Keratinocyte (primary cell): ENCODE results near the gene FSIP1. TPM values are rescaled to one million over a fixed set of nuclear protein-coding genes. Genes with fewer than 3 reads are reported as not detected.

Experiments used
- DNase-seq: peaks from one replicate; pipeline ENCODE4 v3.0.0-alpha.2; 2011; ENCODE audit warnings: low read depth, missing footprints, low spot score
- FAIRE-seq: peaks from 2 replicates; lab custom pipeline; 2011; peaks lifted over from hg19 to GRCh38; lab: Jason Lieb, UNC
- H2AFZ ChIP-seq: 2 replicates; pipeline ENCODE4 v1.6.0; 2012; ENCODE audit warnings: low read length, control low read depth, inconsistent platforms; ENCODE audit not compliant: control insufficient read depth
- H3K27ac ChIP-seq: 2 replicates; pipeline ENCODE4 v1.5.1; 2011; ENCODE audit warnings: low read length; ENCODE audit not compliant: control insufficient read depth, insufficient read depth
- H3K27me3 ChIP-seq: 3 replicates; pipeline ENCODE4 v1.6.0; 2011; ENCODE audit warnings: low read length; ENCODE audit not compliant: control insufficient read depth, insufficient read depth; ENCODE audit errors: extremely low read depth
- H3K36me3 ChIP-seq, 2 experiments: 2 replicates in 1 of 2; 3 replicates in 1 of 2; pipeline ENCODE4 v1.5.1; 2011; ENCODE audit warnings: low read length in 2 of 2, mild to moderate bottlenecking in 1 of 2; ENCODE audit not compliant: control insufficient read depth in 2 of 2, insufficient read depth in 2 of 2; ENCODE audit errors: extremely low read depth in 1 of 2
- H3K4me1 ChIP-seq: 3 replicates; pipeline ENCODE4 v1.5.1; 2011; ENCODE audit warnings: low read length; ENCODE audit not compliant: control insufficient read depth, insufficient read depth; ENCODE audit errors: extremely low read depth
- H3K4me2 ChIP-seq: 3 replicates; pipeline ENCODE4 v1.6.0; 2011; ENCODE audit warnings: low read depth, low read length; ENCODE audit not compliant: control insufficient read depth, insufficient read depth; ENCODE audit errors: extremely low read depth
- H3K4me3 ChIP-seq, 3 experiments: fragments of 200-600 bp in 1 of 3; sonication (generic) in 1 of 3; 2 replicates in 2 of 3; 3 replicates in 1 of 3; pipeline ENCODE4 v1.5.1; 2011 to 2016; ENCODE audit warnings: low read length in 3 of 3, mild to moderate bottlenecking in 3 of 3, control low read depth in 2 of 3, inconsistent platforms in 1 of 3, low read depth in 1 of 3, mixed read lengths in 1 of 3, mixed run types in 1 of 3, moderate library complexity in 1 of 3; ENCODE audit not compliant: control insufficient read depth in 2 of 3, insufficient read depth in 2 of 3; ENCODE audit errors: extremely low read depth in 1 of 3
- H3K79me2 ChIP-seq: 2 replicates; pipeline ENCODE4 v1.6.0; 2012; ENCODE audit warnings: low read length; ENCODE audit not compliant: control insufficient read depth, insufficient read depth
- H3K9ac ChIP-seq: 3 replicates; pipeline ENCODE4 v1.6.0; 2011; ENCODE audit warnings: low read length; ENCODE audit not compliant: control insufficient read depth, insufficient read depth; ENCODE audit errors: extremely low read depth
- H3K9me1 ChIP-seq: 3 replicates; pipeline ENCODE4 v1.6.0; 2011; ENCODE audit warnings: low read length; ENCODE audit not compliant: control insufficient read depth, insufficient read depth; ENCODE audit errors: extremely low read depth
- H3K9me3 ChIP-seq: 2 replicates; pipeline ENCODE4 v1.5.1; 2012; ENCODE audit warnings: low read depth, low read length; ENCODE audit not compliant: control insufficient read depth
- H4K20me1 ChIP-seq: 3 replicates; pipeline ENCODE4 v1.6.0; 2011; ENCODE audit warnings: low read length; ENCODE audit not compliant: control insufficient read depth, insufficient read depth; ENCODE audit errors: extremely low read depth
- EZH2 ChIP-seq: IDR thresholded peaks from one replicate; pipeline ENCODE4 v1.6.1; 2012; ENCODE audit warnings: inconsistent platforms, mild to moderate bottlenecking, low read length, moderate library complexity
- dilution Hi-C: fragments of 300-500 bp; cut with MboI; formaldehyde crosslinking; loops from one replicate; pipeline ENCODE4 v1.7.0; 2020; ENCODE audit warnings: low sequenced_read_pairs; ENCODE audit not compliant: extremely low pct_ligation_motif_present
- polyA plus RNA-seq, 5 experiments: library from polyadenylated mRNA; depleted of rRNA in 3 of 5; stranded (reverse) in 3 of 5; stranded (forward) in 1 of 5; unstranded in 1 of 5; fragments of >200 nt; gene quantifications; 1 replicate in 1 of 5; 2 replicates in 3 of 5; 3 replicates in 1 of 5; pipeline versions ENCODE4 v1.2.1 to v1.2.3, GENCODE V29; 2011 to 2012; ENCODE audit warnings: missing spikeins in 2 of 5, low read depth in 1 of 5, low replicate concordance in 1 of 5
- TF ChIP-seq, protein P1 (sequence below), 3 experiments: IDR thresholded peaks in 1 of 3; conservative IDR thresholded peaks in 1 of 3; optimal IDR thresholded peaks in 1 of 3; 2 replicates in 2 of 3; 3 replicates in 1 of 3; pipeline versions ENCODE3 to v1.5.1; 2011; ENCODE audit warnings: low read length in 3 of 3, mild to moderate bottlenecking in 3 of 3, moderate library complexity in 2 of 3, control low read depth in 1 of 3, inconsistent platforms in 1 of 3; ENCODE audit not compliant: insufficient read depth in 2 of 3; ENCODE audit errors: extremely low read depth in 1 of 3

FSIP1 gene
- polyA plus RNA-seq, 1 donor (not counting 4 experiments of a cell fraction or from before 2014, with no cell fraction given), result 1.5 TPM

GRCh38 chr15:39799552-39800011, 16.9 kb upstream of the FSIP1 start:
- dilution Hi-C loops, result loop anchor here (25.0 kb wide), 1 partner anchor 113 kb away; the partner anchor contains the start of gene GPR176
- H3K36me3 ChIP-seq, result peaks cover 0 to 15% of the 10 kb centered on the region in 2 experiments
- DNase-seq, result no peak
- peaks cover 3% of the 10 kb centered on the region for H3K9me1 ChIP-seq
- no peaks in the 10 kb centered on the region for H3K27me3 ChIP-seq
- H3K9ac ChIP-seq, result no peak overlapping the region
- no peak overlapping the region for H3K4me2 ChIP-seq
- peaks cover 11% of the 10 kb centered on the region for H3K4me1 ChIP-seq
- no peak for TF ChIP-seq EZH2
- TF ChIP-seq, protein P1, sequence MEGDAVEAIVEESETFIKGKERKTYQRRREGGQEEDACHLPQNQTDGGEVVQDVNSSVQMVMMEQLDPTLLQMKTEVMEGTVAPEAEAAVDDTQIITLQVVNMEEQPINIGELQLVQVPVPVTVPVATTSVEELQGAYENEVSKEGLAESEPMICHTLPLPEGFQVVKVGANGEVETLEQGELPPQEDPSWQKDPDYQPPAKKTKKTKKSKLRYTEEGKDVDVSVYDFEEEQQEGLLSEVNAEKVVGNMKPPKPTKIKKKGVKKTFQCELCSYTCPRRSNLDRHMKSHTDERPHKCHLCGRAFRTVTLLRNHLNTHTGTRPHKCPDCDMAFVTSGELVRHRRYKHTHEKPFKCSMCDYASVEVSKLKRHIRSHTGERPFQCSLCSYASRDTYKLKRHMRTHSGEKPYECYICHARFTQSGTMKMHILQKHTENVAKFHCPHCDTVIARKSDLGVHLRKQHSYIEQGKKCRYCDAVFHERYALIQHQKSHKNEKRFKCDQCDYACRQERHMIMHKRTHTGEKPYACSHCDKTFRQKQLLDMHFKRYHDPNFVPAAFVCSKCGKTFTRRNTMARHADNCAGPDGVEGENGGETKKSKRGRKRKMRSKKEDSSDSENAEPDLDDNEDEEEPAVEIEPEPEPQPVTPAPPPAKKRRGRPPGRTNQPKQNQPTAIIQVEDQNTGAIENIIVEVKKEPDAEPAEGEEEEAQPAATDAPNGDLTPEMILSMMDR (optimal IDR thresholded peaks at IDR 0.05 in 1 of 3, IDR thresholded peaks at IDR 0.05 in 1 of 3, conservative IDR thresholded peaks at IDR 0.05 in 1 of 3; ENCODE audit: extremely low read depth in 1 of 3, insufficient read depth in 2 of 3, low read length in 3 of 3), result no peak
- FAIRE-seq, result no peak
- no peak overlapping the region for H3K4me3 ChIP-seq
- H3K79me2 ChIP-seq, result peaks cover 3% of the 10 kb centered on the region
- H2AFZ ChIP-seq, result no peak overlapping the region
- no peaks in the 10 kb centered on the region for H4K20me1 ChIP-seq
- no peak overlapping the region for H3K27ac ChIP-seq
- no peaks in the 10 kb centered on the region for H3K9me3 ChIP-seq

DNA sequence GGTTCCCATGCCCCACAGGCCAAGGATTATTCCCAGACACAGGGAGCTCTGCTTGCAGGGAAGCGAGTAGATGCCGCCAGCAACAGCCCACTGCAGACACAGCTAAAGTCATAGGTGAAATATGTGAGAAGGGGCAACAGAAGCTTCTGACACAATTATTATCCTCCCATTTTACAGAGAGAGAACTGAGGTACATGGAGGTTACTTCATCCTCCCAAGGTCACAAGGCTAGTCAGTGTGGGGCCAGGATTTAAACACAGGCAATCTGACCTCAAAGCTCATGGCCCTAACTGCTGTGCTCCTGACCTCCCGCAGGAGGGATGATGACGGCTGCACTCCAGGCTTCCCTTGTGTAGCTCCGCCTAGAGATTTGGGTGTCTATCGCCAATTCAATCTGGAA, 15.7 kb upstream of the FSIP1 start:
- no peaks in the 10 kb centered on the region for H3K9me3 ChIP-seq
- H3K4me3 ChIP-seq, result no peak overlapping the region
- dilution Hi-C loops, result no loop called here
- FAIRE-seq (no peak), DNase-seq (no peak)
- H3K79me2 ChIP-seq, result peaks cover under 1% of the 10 kb centered on the region
- no peaks in the 10 kb centered on the region for H4K20me1 ChIP-seq
- H3K27me3 ChIP-seq, result no peaks in the 10 kb centered on the region
- no peak overlapping the region for H3K4me2 ChIP-seq
- no peaks in the 10 kb centered on the region for H3K9me1 ChIP-seq
- no peak for TF ChIP-seq EZH2
- TF ChIP-seq, protein P1 (optimal IDR thresholded peaks at IDR 0.05 in 1 of 3, IDR thresholded peaks at IDR 0.05 in 1 of 3, conservative IDR thresholded peaks at IDR 0.05 in 1 of 3; ENCODE audit: extremely low read depth in 1 of 3, insufficient read depth in 2 of 3, low read length in 3 of 3), result no peak
- no peaks in the 10 kb centered on the region for H3K4me1 ChIP-seq
- H3K36me3 ChIP-seq, result peaks cover 0 to 15% of the 10 kb centered on the region in 2 experiments
- H2AFZ ChIP-seq, result no peak overlapping the region
- no peak overlapping the region for H3K27ac ChIP-seq
- no peak overlapping the region for H3K9ac ChIP-seq
